GM19455 (cell line): ENCODE data around the gene ERRFI1.

Experiments
- ATAC-seq: cut with Tn5 transposase; IDR thresholded peaks from one replicate; pipeline ENCODE4 v1.9.1; 2021; ENCODE audit not compliant: unreplicated experiment

ERRFI1 gene

DNA sequence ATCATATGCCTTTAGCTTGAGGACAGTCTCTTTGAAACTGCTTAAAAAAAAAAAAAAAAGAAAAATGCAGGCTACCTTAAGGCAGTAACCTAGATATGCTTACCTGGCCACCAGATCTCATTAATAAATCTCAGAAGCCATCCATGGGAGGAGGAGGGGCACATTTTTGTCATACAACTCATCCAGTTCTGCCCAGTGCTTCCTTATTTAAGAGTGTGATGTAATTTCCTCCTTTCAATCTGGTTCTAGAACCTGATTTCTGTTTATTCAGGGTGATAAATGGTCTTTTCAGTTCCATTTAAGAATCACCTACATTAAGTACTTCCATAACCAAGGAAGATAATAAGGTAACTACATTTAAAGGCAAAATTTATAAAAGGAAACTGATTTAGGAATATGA is 6.1 kb downstream of the ERRFI1 start:
- ATAC-seq: no peak

DNA sequence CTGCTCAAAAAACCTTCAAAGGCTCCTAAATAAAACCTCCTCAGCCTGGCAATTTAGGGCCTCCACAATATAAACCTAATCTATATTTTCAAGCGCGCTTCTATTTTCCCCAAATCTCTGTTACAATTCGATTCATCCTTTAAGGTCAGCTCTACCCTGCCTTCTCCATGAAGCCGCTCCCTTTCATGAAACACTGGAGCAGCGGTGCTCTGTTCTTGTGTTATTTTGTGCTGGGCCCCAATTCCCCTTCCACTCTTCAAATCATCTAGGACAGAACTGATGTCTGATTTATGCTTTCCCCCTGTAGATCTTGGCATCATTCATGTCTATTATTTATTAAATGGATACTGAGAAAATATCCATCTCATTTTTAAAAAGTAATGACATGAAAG is 6.9 kb downstream of the ERRFI1 start:
- no peak for ATAC-seq

DNA sequence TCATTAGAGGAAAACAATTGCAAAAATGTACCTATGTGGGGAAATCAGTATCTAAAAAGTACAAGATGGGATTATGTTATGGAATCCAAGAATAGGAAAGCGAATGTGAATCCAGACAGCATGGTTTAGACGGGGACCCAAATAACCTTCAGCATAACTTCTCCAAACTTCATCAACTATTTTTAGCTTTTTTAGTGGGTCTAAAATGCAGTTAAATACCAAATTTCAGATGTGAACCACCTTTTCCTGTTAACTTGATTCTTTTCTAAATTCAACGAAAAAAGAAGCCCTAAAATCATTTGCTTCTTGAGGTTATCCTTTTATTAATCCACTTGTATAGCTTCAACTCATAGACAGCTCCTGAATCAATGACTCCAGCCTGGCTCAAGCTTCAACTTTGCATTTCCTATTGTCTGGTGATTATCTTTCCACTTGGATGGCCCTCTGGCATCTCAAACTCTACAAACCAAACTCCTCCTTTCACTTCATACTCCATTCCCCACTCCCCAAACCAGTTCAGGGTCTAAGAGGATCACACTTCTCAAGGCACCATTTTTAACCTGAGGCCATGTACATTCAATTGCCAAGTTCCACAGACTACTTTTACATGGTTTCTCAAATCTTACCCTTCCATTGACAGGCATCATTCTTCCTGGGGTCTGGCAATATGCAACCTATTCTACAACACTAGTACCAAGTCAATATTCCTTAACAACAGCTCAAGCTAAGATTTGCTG is 7.4 kb downstream of the ERRFI1 start:
- no peak for ATAC-seq

DNA sequence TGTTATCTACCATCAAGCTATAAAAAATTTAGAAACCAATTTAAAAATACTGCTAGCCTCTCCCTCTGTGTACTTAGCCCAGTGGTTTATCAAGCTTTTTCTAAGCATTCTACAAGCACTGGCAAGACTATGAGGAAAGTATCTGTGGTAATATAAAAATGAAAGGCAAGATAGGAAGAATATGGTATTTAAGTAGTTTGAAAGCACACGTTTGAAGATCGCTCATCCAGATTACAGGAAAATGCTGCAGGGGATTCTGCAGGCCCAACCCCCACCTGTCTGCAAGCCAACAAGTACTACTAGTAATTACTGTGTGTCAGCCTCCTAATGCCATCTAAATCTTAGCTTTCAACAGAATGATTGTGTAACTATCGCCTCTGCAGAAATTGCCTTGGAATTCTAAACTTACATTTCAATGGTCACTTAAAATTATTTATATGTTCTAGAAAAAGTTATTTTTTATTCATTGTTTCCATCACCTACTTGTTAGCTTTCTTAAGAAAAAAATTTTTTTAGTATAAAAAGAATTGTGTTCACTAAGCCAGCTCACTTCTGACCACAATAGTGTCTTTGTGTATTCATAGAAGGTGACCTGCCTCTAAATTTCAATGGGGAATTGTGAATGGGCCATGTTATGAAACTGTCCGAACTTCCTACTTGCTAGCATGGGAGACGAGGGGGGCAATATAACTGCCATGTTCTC is 8.5 kb downstream of the ERRFI1 start:
- no peak for ATAC-seq

DNA sequence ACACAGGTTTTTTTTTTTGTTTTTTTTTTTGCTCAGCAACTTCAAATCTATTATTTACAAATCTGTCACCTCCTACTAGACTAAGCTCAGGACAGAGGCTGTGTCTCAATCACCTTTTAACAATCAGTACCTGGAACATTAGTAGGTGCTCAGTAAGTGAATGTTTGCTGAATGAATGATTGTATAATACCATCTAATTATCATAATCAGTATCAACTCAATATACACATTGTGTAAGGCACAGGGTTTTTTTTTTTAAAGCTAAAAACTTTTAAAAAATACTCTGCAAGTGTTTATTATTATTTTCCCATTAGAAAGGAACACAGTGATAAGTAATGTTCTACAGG is 9.2 kb downstream of the ERRFI1 start:
- ATAC-seq: no peak

DNA sequence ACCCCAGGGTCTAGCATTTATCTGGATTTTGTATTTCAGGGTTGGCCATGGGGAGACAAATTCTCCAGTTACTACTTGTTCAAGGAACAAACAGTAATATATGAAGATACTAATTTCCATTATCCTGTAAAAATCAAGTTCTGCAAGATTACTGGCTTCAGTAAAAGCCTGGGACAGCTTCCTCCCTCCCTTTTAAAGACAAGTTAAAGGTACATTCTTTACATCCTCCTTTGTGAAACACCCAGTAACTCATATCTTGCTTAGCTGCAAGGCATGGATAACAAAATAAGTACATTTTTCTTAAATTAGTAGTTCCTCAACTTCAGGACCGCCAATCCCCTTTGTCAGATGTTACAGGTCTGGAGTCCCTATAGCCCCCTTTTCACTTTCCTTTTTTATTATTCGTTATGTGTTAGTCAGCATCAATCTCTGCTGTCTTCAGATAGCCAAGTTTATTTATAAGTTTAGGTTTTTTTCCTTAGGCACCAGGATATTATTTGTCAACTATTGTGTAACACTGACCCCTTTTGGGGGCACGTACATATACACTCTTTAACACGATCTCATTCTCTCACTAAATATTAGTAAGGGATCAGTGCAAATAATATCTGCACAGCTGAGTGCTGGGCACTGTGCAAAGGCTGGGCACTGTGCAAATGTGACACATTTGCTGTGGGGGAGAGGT is 9.8 kb downstream of the ERRFI1 start:
- no peak for ATAC-seq

DNA sequence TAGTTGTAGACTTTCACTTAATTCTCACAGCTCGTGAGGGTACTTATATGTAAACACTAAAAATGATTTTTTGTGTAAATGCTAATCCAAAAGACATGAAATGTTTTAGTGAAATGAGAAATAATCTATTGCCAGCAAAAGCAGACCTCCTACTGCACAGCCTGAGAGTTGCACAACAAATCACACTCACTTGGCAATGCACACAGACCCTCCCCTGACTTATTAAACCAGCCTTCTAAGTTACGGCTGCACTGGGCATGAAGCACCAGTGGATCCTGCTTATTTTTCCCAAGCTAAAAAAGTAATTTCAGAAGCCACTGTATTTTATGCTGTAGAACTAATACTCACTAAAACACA is 10.3 kb downstream of the ERRFI1 start:
- no peak for ATAC-seq

DNA sequence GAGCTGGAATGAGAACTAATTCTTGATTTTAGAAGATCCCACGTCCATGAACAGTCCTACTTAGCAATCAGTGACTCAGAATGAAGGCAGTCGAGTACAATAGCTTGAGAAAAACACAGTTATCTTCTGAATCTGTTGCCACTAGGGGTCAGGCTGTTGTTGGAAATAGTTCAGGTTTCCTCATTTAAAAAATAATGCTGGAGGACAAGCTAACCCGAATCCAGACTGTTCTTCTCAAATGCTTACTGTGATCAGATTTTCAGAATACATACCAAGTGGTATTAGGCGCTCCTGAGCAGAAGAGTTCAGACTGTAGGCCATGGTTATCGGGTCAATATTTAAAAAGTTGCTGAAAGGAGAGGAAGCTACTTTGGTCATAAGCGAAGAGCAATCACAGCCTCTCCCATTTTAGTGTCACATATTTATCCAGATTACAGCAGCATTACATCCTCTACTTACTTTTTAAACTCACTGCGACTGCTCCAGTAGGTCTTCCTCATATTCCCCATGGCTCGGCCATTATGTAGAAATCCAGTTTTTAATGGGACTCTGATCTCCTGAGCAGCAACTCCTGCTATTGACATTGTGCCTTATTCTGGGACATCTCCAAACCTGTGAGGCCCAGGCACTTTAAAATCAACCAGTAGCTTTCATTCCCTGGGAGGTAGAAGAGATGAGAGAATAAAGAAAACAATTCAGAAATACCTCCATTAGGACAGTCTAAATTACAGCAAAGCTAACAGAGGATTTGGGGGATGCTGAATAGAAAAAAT is 10.9 kb downstream of the ERRFI1 start:
- ATAC-seq: no peak

DNA sequence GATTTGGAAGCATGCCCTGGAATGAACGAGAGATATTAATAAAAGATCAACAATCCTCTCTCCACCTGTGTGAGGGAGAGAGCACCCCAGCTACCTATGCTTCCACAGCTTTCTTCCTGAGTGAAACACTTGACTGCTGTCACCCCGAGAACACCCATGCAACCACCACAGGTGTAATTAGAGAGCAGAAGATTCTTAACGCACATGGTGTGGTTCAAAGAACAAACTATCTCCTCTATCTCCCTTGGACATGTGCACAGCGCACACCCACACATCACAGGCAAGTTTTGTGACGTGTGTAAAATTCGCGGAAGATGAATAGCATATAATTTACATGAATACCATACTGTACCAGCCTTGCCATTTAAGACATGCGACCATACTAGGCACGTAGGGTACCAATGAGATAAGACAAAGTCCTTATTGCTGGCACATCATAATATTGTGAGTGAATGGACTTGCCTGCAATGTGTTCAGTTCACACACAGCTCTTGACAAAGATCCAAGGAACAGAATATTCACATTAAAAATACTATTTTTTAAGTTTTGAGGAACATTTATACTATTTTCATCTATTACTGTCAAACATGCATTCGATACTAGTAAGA is 11.6 kb downstream of the ERRFI1 start:
- no peak for ATAC-seq

DNA sequence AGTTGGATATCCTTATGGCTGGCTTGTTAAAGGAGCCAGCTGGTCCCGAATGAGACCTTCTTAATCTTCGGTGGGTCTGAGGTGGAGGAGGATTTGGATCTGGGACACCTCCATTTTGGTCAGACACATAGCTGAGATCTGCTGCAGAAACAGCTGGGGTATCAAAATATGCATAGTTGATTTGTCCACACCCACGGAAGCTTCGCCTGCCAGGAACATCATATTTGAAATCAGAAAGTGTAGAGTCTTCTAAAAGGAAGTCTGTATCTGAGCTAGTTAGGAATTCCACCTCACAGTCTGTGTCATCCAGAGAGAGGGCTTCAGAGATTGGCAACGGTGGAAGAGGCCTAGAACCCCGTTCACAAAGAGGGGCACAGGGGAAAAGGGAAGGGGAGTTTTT is 12.3 kb downstream of the ERRFI1 start:
- ATAC-seq: no peak

DNA sequence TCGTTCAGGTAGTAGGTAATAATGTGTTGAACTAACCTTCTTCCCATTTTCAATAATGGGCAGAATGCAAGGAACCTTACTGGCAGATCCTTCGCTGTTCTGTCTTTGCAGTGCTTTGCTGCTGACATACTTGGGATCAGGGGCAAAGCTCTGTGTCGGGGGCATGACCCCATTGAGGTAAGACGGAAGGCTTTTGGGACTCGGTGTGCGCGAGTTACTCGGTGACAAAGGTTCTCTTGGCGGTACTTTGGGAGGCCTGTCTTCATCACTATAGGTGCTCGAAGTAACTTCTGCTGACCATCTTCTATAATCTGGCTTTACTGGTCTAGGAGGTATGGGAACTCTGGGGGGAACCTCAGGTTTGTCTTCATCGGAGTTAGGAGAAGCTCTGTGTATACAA is 12.7 kb downstream of the ERRFI1 start:
- no peak for ATAC-seq

DNA sequence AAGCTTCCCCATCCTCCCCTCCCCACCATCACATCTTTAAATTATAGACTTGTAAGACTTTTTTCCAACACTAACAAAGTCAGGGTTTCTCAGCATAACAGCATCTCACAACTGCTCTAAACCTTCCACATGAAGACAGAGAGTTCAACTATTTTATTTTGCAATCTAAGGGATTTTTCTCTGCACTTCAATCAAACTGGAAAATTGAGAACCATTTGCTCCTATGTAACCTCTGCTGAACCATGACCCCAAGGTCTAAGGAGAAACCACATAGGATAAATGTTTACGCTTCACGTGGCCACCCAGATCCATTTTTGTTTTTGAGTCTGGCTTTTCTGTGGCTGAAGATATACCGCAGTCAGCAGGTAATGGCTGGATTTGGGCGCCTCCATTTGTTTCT is 13.2 kb downstream of the ERRFI1 start:
- no peak for ATAC-seq

DNA sequence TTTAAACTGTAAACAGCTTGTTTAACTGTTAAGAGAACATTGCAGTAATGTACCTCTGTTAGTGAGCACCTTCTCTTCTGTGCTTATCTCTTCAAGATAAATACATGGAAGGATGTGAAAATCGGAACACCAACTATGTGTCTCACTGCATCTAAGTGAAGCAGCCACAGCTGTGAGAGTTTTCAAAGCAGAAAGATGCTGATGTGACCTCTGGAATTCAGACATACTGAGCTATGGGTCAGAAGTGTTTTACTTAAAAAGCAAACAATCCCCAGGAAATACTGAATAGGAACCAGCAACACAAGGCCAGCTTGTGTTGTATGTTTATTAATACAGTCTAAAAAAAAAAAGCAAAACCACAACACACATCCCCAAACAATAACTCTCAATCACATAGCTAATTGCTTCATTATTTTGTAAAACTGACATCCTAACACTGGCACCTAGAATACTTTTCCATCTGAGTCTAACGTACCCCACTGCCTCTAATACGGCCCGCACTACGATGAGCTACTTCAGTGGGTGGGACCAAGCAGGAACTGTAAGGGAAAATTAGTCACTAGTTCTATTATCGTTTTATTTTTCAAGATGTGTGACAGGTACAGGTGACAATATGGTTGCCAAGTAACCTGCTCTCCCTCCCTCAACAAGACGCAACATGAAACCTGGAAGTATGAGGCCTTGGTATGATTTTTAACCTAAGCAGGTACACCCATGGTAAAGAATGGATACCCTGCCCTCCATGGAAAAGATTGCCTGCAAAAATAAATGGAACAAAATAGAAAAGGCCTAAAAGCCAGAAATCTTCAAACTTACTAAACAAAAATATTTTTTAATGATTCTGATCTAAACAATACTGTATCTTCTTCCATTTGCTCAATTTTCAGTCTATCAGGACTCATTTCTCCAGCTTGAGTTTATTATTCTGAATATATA is 13.9 kb downstream of the ERRFI1 start:
- no peak for ATAC-seq

DNA sequence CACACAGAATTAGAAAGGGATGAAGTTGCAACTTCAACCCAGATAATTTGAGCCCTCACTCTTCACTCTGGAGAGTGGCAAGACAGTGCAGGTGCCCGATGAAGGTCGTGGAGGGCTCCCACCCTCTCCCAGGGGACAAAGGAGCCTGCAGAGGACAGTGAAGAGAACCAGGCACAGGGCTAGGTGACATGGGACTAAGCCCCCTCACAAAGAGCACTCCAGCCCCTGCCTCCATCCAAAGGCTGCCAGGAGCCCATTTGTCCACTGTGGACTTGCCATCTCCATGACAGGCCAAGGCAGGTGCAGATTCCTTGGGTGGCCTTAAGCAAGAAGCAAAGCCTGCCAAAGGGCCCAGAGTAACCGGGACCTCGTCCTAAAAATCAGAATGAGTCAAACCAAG is 15.1 kb downstream of the ERRFI1 start:
- no peak for ATAC-seq

DNA sequence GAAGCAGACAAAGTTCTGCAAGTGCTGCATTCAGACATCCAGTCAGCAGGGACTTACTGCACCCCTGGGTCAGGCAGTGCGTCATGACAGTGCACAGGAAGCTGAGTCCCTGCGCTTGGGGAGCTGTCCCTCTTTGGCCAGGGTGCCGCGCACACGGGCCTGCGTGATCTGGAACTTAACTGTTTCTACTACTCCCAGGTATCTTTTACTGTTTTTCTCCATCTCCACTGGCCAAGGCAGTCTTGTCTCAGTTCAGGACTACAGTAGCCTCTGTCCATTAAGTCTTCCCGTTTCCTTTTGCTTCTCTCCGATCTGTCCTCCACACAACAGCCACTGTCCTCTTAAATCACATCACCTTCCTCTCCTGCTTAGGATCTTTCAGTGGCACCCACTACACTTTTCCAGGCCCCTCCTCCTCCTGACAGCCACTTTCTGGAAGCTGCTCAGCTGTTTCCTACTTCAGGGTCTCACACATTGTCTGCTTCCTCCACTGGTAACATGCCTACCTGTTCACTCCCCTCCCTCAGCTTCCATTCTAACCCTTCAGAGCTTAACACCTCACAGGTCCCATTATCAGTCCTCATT is 15.9 kb downstream of the ERRFI1 start:
- no peak for ATAC-seq

DNA sequence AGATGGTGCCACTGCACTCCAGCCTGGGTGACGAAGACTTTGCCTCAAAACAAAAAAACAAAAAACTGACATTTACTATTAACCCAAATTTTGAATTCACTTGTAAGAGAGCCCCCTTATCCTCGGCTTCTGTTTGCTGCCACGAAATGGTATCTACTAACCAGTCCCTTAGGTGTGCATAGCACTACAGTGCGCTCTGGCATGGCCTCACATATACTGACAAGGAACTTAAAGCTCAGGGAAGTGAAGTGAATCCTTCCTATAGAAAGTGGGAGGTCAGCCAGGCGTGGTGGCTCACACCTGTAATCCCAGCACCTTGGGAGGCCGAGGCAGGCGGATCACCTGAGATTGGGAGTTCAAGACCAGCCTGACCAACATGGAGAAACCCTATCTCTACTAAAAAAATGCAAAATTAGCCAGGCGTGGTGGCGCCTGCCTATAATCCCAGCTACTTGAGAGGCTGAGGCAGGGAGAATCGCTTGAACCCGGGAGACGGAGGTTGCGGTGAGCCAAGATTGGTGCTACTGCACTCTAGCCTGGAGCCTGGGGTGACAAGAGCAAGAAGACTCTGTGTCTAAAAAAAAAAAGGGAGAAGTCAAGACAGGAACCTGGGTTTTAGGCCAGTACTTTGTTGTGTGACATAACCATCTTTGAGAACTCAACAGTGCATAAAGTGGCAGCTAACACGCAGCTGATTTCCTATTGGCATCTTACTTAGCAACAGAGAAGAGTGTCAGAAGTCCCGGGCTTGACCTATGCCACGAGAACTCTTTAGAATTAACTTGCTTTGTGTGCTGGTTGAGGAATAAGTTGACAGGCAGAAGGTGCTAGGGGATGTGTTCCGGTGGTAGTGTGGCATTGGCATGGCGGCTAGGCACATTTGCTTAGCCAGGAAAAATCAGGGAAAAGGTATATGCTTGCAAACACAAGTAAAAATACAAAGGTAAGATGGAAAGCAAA is 16.8 kb downstream of the ERRFI1 start:
- ATAC-seq: no peak

DNA sequence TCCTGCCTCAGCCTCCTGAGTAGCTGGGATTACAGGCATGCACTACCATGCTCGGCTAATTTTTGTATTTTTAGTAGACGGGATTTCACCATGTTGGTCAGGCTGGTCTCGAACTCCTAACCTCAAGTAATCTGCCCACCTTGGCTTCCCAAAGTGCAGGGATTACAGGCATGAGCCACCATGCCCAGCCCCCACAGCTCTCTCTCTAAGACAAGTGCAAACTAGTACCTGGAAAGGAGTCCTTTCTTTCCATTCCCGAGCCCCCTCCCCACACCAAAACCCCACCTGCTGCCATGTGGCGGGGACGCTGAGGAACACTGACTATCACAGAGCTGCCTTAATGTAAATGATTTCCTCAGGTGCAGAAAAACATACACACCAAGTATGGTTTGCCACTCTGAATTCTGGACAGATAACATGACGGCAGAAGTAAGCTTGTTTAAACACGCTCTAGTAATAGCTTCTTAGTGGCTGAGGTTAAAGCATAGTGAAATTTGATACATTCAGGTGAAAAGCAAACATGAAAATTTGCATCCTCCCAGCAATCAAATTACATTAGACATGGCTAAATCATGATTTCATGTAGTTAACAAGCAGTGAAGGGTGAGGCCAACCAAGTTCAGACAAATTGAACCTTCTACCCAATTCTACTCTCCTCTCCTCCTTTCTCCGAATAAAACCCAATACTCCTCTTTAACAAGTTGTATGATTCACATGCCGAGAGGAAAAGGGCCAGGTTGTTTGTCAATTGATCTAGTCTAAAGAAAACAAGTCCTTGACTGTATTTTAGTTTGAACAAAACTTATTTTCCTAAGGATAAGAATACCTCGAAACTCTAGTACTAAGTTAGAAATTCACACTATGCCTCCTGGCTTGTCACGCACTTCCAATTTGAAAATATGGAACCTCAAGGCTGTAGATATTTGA is 19.8 kb downstream of the ERRFI1 start:
- ATAC-seq: no peak
